KMS-11 (cell line): ENCODE measurements around the gene LRRC1.

Experiments
- H2AFZ ChIP-seq: fragments of 200-600 bp; sonication (generic); 2 replicates; pipeline ENCODE4 v1.6.1; 2016; ENCODE audit warnings: antibody characterized with exemption, mixed run types, low read depth
- H3K27ac ChIP-seq: fragments of 200-600 bp; sonication (generic); 2 replicates; pipeline ENCODE4 v1.6.1; 2016; ENCODE audit warnings: mild to moderate bottlenecking, mixed run types
- H3K27me3 ChIP-seq: fragments of 200-600 bp; sonication (generic); 2 replicates; pipeline ENCODE4 v1.6.1; 2017; ENCODE audit warnings: mild to moderate bottlenecking, low read depth, mixed run types, moderate library complexity; ENCODE audit not compliant: insufficient read depth
- H3K36me3 ChIP-seq: fragments of 200-600 bp; sonication (generic); 2 replicates; pipeline ENCODE4 v1.6.1; 2017; ENCODE audit warnings: mild to moderate bottlenecking, mixed run types; ENCODE audit not compliant: insufficient read depth
- H3K4me1 ChIP-seq: fragments of 200-600 bp; sonication (generic); 2 replicates; pipeline ENCODE4 v1.6.1; 2016; ENCODE audit warnings: mild to moderate bottlenecking, low read depth, mixed run types; ENCODE audit not compliant: poor library complexity, severe bottlenecking
- H3K4me2 ChIP-seq: fragments of 200-600 bp; sonication (generic); 2 replicates; pipeline ENCODE4 v1.7.0; 2016; ENCODE audit warnings: mild to moderate bottlenecking, mixed run types
- H3K4me3 ChIP-seq: fragments of 200-600 bp; sonication (generic); IDR thresholded peaks from 2 replicates; pipeline ENCODE4 v1.6.1; 2017; ENCODE audit warnings: low read depth, low read length, mixed read lengths; ENCODE audit not compliant: insufficient read depth
- H3K79me2 ChIP-seq: fragments of 200-600 bp; sonication (generic); 2 replicates; pipeline ENCODE4 v1.6.1; 2016; ENCODE audit warnings: low read depth, mixed run types; ENCODE audit not compliant: insufficient read depth
- H3K9ac ChIP-seq: fragments of 200-600 bp; sonication (generic); 2 replicates; pipeline ENCODE4 v1.6.1; 2016; ENCODE audit warnings: mild to moderate bottlenecking, mixed run types
- H4K20me1 ChIP-seq: fragments of 200-600 bp; sonication (generic); 2 replicates; pipeline ENCODE4 v1.6.1; 2016; ENCODE audit warnings: mild to moderate bottlenecking, mixed run types; ENCODE audit not compliant: insufficient read depth
- TF ChIP-seq, protein P1 (sequence below): fragments of 200-600 bp; sonication (generic); conservative IDR thresholded peaks from 2 replicates; pipeline ENCODE4 v1.6.1; 2017; ENCODE audit warnings: low read depth, mild to moderate bottlenecking, antibody characterized with exemption, low read length, moderate library complexity, mixed read lengths

LRRC1 gene

DNA sequence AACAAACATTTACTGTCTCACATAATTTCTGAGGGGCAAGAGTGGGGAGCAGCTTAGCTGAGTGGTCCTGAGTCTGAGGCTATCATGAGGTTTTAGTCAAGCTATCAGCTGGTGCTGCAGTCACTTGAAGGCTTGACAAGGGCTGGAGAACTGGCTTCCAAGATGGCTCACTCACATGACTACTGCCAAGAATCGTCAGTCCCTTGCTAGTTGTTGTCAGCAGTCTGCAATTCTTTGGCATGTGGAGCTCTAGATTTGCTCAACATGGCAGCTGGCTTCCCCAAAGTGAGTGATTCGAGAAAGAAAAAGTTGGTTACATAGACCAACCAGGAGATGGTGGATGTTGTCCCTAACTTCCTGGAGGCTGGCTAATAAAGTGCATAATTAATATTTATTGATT is 2.8 kb upstream of the LRRC1 start:
- Histone ChIP-seq H2AFZ (no peak overlapping the region), H4K20me1 (no peaks in the 10 kb centered on the region), H3K36me3 (no peaks in the 10 kb centered on the region), H3K4me3 (no peak overlapping the region), H3K27ac (no peak overlapping the region), H3K27me3 (no peaks in the 10 kb centered on the region), H3K79me2 (peaks cover 21% of the 10 kb centered on the region), H3K4me1 (peaks cover 18% of the 10 kb centered on the region), H3K9ac (no peak overlapping the region), H3K4me2 (no peak overlapping the region)
- TF ChIP-seq, protein P1, sequence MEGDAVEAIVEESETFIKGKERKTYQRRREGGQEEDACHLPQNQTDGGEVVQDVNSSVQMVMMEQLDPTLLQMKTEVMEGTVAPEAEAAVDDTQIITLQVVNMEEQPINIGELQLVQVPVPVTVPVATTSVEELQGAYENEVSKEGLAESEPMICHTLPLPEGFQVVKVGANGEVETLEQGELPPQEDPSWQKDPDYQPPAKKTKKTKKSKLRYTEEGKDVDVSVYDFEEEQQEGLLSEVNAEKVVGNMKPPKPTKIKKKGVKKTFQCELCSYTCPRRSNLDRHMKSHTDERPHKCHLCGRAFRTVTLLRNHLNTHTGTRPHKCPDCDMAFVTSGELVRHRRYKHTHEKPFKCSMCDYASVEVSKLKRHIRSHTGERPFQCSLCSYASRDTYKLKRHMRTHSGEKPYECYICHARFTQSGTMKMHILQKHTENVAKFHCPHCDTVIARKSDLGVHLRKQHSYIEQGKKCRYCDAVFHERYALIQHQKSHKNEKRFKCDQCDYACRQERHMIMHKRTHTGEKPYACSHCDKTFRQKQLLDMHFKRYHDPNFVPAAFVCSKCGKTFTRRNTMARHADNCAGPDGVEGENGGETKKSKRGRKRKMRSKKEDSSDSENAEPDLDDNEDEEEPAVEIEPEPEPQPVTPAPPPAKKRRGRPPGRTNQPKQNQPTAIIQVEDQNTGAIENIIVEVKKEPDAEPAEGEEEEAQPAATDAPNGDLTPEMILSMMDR, result no peak

GRCh38 chr6:53792973-53793317 is 1.9 kb upstream of the LRRC1 start:
- Histone ChIP-seq H2AFZ (peak overlapping the region; percentile 89), H3K79me2 (peaks cover 30% of the 10 kb centered on the region), H3K4me1 (peaks cover 27% of the 10 kb centered on the region), H3K36me3 (no peaks in the 10 kb centered on the region), H3K4me2 (peak overlapping the region; percentile 89), H3K4me3 (no peak overlapping the region), H3K27ac (peak overlapping the region; percentile 83; the same call in 1 of the 2 replicates), H3K9ac (peak overlapping the region; percentile 62; the same call in 1 of the 2 replicates), H4K20me1 (no peaks in the 10 kb centered on the region), H3K27me3 (no peaks in the 10 kb centered on the region)
- TF ChIP-seq, protein P1, result no peak

- Histone ChIP-seq H3K4me2 (peak overlapping the region; percentile 89), H3K79me2 (peaks cover 36% of the 10 kb centered on the region), H3K9ac (peak overlapping the region; percentile 62; the same call in 1 of the 2 replicates), H3K27ac (peak overlapping the region; percentile 83), H3K36me3 (no peaks in the 10 kb centered on the region), H3K4me3 (no peak overlapping the region), H3K27me3 (no peaks in the 10 kb centered on the region), H3K4me1 (peaks cover 28% of the 10 kb centered on the region), H2AFZ (peak overlapping the region; percentile 89), H4K20me1 (no peaks in the 10 kb centered on the region)
- TF ChIP-seq, protein P1, result no peak
Observed at GRCh38 chr6:53793318-53794136, 1.3 kb upstream of the LRRC1 start.

GRCh38 chr6:53794137-53794719 is 577 bp upstream of the LRRC1 start:
- Histone ChIP-seq H3K27me3 (no peaks in the 10 kb centered on the region), H3K79me2 (peaks cover 43% of the 10 kb centered on the region), H3K4me3 (no peak overlapping the region), H4K20me1 (no peaks in the 10 kb centered on the region), H3K27ac (peak overlapping the region; percentile 83), H3K9ac (peak overlapping the region; percentile 62; the same call in 1 of the 2 replicates), H2AFZ (peak overlapping the region; percentile 89), H3K4me2 (peak overlapping the region; percentile 89), H3K4me1 (peaks cover 35% of the 10 kb centered on the region), H3K36me3 (no peaks in the 10 kb centered on the region)
- TF ChIP-seq, protein P1, result no peak
